Smooth muscle cell (in vitro differentiated cells): ENCODE results near the gene DAAM1. TPM values are rescaled to one million over a fixed set of nuclear protein-coding genes. Genes with fewer than 3 reads are reported as not detected.
A peak's percentile ranks its signal among the peaks of the same experiment; 100 is the strongest.

Experiments used
- DNase-seq: peaks from one replicate; lab custom pipeline; 2025; ENCODE audit not compliant: unreplicated experiment; lab: John Stamatoyannopoulos, UW
- H2AFZ ChIP-seq: fragments of 200-600 bp; sonication (generic); 2 replicates; pipeline ENCODE4 v1.6.0; 2016; ENCODE audit warnings: antibody characterized with exemption, low read depth, mild to moderate bottlenecking
- H3F3A ChIP-seq: fragments of 200-600 bp; sonication (generic); 2 replicates; pipeline ENCODE4 v1.6.0; 2017; ENCODE audit warnings: antibody characterized with exemption, low read depth
- H3K27ac ChIP-seq: fragments of 200-600 bp; sonication (generic); 2 replicates; pipeline ENCODE4 v1.5.1; 2016; ENCODE audit warnings: low read depth, mild to moderate bottlenecking
- H3K27me3 ChIP-seq: fragments of 200-600 bp; sonication (generic); 2 replicates; pipeline ENCODE4 v1.6.1; 2016; ENCODE audit warnings: low read depth, mild to moderate bottlenecking
- H3K36me3 ChIP-seq: fragments of 200-600 bp; sonication (generic); 2 replicates; pipeline ENCODE4 v1.5.1; 2016; ENCODE audit warnings: low read depth
- H3K4me1 ChIP-seq: fragments of 200-600 bp; sonication (generic); 2 replicates; pipeline ENCODE4 v1.5.1; 2016; ENCODE audit warnings: low read depth
- H3K4me2 ChIP-seq: fragments of 200-600 bp; sonication (generic); 2 replicates; pipeline ENCODE4 v1.6.0; 2016; ENCODE audit warnings: mild to moderate bottlenecking
- H3K4me3 ChIP-seq: fragments of 200-600 bp; sonication (generic); 2 replicates; pipeline ENCODE4 v1.5.1; 2016; ENCODE audit warnings: mild to moderate bottlenecking
- H3K79me2 ChIP-seq: fragments of 200-600 bp; sonication (generic); 2 replicates; pipeline ENCODE4 v1.6.0; 2016; ENCODE audit warnings: low read depth, mild to moderate bottlenecking
- H3K9ac ChIP-seq: fragments of 200-600 bp; sonication (generic); 2 replicates; pipeline ENCODE4 v1.6.0; 2016; ENCODE audit warnings: low read depth
- H3K9me3 ChIP-seq: fragments of 200-600 bp; sonication (generic); replicated peaks from 2 replicates; pipeline ENCODE4 v1.5.1; 2016; ENCODE audit warnings: low read depth
- H4K20me1 ChIP-seq: fragments of 200-600 bp; sonication (generic); 2 replicates; pipeline ENCODE4 v1.6.0; 2016; ENCODE audit warnings: low read depth
- WGBS: methylation state at CpG from one replicate; pipeline ENCODE4 v1.1.7; 2016; ENCODE audit warnings: low lambda C conversion rate; 5-methylcytosine and 5-hydroxymethylcytosine counted together
- polyA plus RNA-seq: library from polyadenylated mRNA; unstranded; fragments of >200 nt; fragmentation: Nextera tagmentation; extraction: Ambion mirVana; gene quantifications from 2 replicates; pipeline ENCODE4 v1.2.1, GENCODE V29; 2016
- total RNA-seq: library from RNA; depleted of rRNA; stranded (reverse); fragments of >200 nt; gene quantifications from 2 replicates; pipeline ENCODE4 v1.2.3, GENCODE V29; 2014
- TF ChIP-seq, protein P1 (sequence below): fragments of 200-600 bp; sonication (generic); IDR thresholded peaks from 2 replicates; pipeline ENCODE4 v1.5.1; 2017; ENCODE audit warnings: borderline replicate concordance, mild to moderate bottlenecking, antibody characterized with exemption; ENCODE audit not compliant: insufficient read depth, poor library complexity, severe bottlenecking

Gene DAAM1
- total and polyA plus RNA-seq, 2 experiments from 2014 or later = 10.9 to 46.4 TPM

GRCh38 chr14:59343585-59343984 is 155.1 kb downstream of the DAAM1 start:
- H3K79me2 ChIP-seq = no peaks in the 10 kb centered on the region
- TF ChIP-seq, protein P1, sequence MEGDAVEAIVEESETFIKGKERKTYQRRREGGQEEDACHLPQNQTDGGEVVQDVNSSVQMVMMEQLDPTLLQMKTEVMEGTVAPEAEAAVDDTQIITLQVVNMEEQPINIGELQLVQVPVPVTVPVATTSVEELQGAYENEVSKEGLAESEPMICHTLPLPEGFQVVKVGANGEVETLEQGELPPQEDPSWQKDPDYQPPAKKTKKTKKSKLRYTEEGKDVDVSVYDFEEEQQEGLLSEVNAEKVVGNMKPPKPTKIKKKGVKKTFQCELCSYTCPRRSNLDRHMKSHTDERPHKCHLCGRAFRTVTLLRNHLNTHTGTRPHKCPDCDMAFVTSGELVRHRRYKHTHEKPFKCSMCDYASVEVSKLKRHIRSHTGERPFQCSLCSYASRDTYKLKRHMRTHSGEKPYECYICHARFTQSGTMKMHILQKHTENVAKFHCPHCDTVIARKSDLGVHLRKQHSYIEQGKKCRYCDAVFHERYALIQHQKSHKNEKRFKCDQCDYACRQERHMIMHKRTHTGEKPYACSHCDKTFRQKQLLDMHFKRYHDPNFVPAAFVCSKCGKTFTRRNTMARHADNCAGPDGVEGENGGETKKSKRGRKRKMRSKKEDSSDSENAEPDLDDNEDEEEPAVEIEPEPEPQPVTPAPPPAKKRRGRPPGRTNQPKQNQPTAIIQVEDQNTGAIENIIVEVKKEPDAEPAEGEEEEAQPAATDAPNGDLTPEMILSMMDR = no peak
- H4K20me1 ChIP-seq = no peaks in the 10 kb centered on the region
- peaks cover 28% of the 10 kb centered on the region for H3F3A ChIP-seq
- no peak for DNase-seq
- no peaks in the 10 kb centered on the region for H3K27me3 ChIP-seq
- no peaks in the 10 kb centered on the region for H3K9me3 ChIP-seq
- no peak overlapping the region for H2AFZ ChIP-seq
- peak overlapping the region; percentile 53 for H3K4me2 ChIP-seq
- WGBS = 54% methylated on average over 3 of the region's 3 CpGs
- peaks cover 46% of the 10 kb centered on the region for H3K4me1 ChIP-seq
- no peak overlapping the region for H3K27ac ChIP-seq
- H3K4me3 ChIP-seq = no peak overlapping the region
- no peaks in the 10 kb centered on the region for H3K36me3 ChIP-seq
- no peak overlapping the region for H3K9ac ChIP-seq

DNA sequence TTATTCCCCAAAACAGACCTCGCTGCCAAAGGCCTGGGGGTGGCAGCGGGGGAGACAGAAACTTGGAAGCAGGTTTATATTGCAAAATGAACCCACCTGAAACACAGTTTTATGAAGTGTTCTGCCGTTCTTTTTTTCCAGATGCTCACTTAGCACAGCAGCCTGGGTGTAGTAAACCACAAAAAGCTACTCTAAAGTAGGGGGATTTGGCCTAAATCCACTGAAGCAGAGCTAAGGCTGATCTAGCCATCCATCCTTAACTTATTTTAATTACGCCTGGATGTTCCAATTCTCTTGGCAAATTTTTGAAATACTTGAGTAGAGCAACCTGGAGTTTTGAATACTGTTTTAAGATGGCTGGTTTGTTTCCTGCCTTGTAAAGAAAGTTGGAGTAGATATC is 155.5 kb downstream of the DAAM1 start:
- H3F3A ChIP-seq = peaks cover 28% of the 10 kb centered on the region
- 54% methylated on average over 4 of the region's 4 CpGs for WGBS
- H3K36me3 ChIP-seq = no peaks in the 10 kb centered on the region

GRCh38 chr14:59344691-59345455 is 156.4 kb downstream of the DAAM1 start:
- Histone ChIP-seq H3K4me1 (peaks cover 40% of the 10 kb centered on the region), H3K27ac (no peak overlapping the region), H4K20me1 (no peaks in the 10 kb centered on the region), H3K36me3 (no peaks in the 10 kb centered on the region), H3K79me2 (no peaks in the 10 kb centered on the region), H3K4me2 (peak overlapping the region; percentile 53), H3K9me3 (no peaks in the 10 kb centered on the region), H3K4me3 (no peak overlapping the region), H2AFZ (no peak overlapping the region), H3K9ac (no peak overlapping the region), H3F3A (peaks cover 28% of the 10 kb centered on the region), H3K27me3 (no peaks in the 10 kb centered on the region)
- 73% methylated on average over 10 of the region's 10 CpGs for WGBS
- TF ChIP-seq, protein P1 = no peak
- no peak for DNase-seq

More for the DNA sequence above, 155.5 kb downstream of the DAAM1 start:
- no peak for DNase-seq
- Histone ChIP-seq H4K20me1 (no peaks in the 10 kb centered on the region), H3K4me1 (peaks cover 46% of the 10 kb centered on the region), H3K27me3 (no peaks in the 10 kb centered on the region), H3K9me3 (no peaks in the 10 kb centered on the region), H3K4me2 (peak overlapping the region; percentile 53), H3K4me3 (no peak overlapping the region), H2AFZ (no peak overlapping the region), H3K27ac (no peak overlapping the region), H3K9ac (no peak overlapping the region), H3K79me2 (no peaks in the 10 kb centered on the region)
- TF ChIP-seq, protein P1 = no peak

GRCh38 chr14:59346329-59346728 is 157.9 kb downstream of the DAAM1 start:
- H3K4me1 ChIP-seq = peaks cover 40% of the 10 kb centered on the region
- TF ChIP-seq, protein P1 = no peak
- H3F3A ChIP-seq = peaks cover 28% of the 10 kb centered on the region
- H3K4me2 ChIP-seq = peak overlapping the region; percentile 74
- no peak overlapping the region for H2AFZ ChIP-seq
- H3K36me3 ChIP-seq = no peaks in the 10 kb centered on the region
- H3K9me3 ChIP-seq = no peaks in the 10 kb centered on the region
- H3K4me3 ChIP-seq = no peak overlapping the region
- no peak overlapping the region for H3K9ac ChIP-seq
- no peak for DNase-seq
- H3K27me3 ChIP-seq = no peaks in the 10 kb centered on the region
- H4K20me1 ChIP-seq = no peaks in the 10 kb centered on the region
- H3K79me2 ChIP-seq = no peaks in the 10 kb centered on the region
- WGBS = 68% methylated on average over 1 of the region's 1 CpG
- peak overlapping the region; percentile 84 for H3K27ac ChIP-seq
